HepG2 (cell line): ENCODE results near the gene TSHZ2. TPM values are rescaled to one million over a fixed set of nuclear protein-coding genes. Genes with fewer than 3 reads are reported as not detected.

Experiments used
- ATAC-seq: fragments of 200-7000 bp; cut with Tn5 transposase; 3 replicates; pipeline ENCODE4 v1.9.1; 2020; ENCODE audit warnings: mild to moderate bottlenecking, moderate library complexity
- BruUV-seq: library from RNA; stranded (reverse); fragments of 400-500 nt; replicated peaks from 2 replicates; lab custom pipeline; 2021; lab: Mats Ljungman, UMichigan
- CTCF ChIA-PET: fragments of 300-600 bp; formaldehyde crosslinking; extraction: SDS; loops from one replicate; lab custom pipeline; 2021; ENCODE audit warnings: low total read pairs, inconsistent platforms, low intra/inter-chr PET ratio; lab: Yijun Ruan, JAX
- POLR2A ChIA-PET: fragments of 350-600 bp; sonication (Branson Sonifier 250); formaldehyde crosslinking; loops from one replicate; lab custom pipeline; 2020; ENCODE audit warnings: antibody characterized with exemption, inconsistent platforms; lab: Yijun Ruan, JAX
- DNase-seq: peaks from one replicate; pipeline ENCODE4 v3.0.0-alpha.2; 2015; ENCODE audit warnings: low spot score
- FAIRE-seq: peaks from 3 replicates; lab custom pipeline; 2011; peaks lifted over from hg19 to GRCh38; lab: Jason Lieb, UNC
- H2AFZ ChIP-seq: one replicate; pipeline ENCODE4 v1.6.1; 2011; ENCODE audit warnings: low read length, inconsistent platforms
- H3K27ac ChIP-seq: fragments of 300-600 bp; 3 replicates; pipeline ENCODE4 v1.8.0; 2011; ENCODE audit warnings: mixed run types, mild to moderate bottlenecking, mixed read lengths, low read length, inconsistent platforms; ENCODE audit not compliant: insufficient read depth; ENCODE audit errors: extremely low read length
- H3K27me3 ChIP-seq, 2 experiments: fragments of 200-600 bp in 1 of 2; 2 replicates in 1 of 2; 3 replicates in 1 of 2; pipeline versions ENCODE4 v1.6.0 to v1.8.0; 2011; ENCODE audit warnings: low read length in 2 of 2, mild to moderate bottlenecking in 2 of 2, moderate library complexity in 2 of 2, inconsistent platforms in 1 of 2; ENCODE audit not compliant: insufficient read depth in 2 of 2, control insufficient read depth in 1 of 2
- H3K36me3 ChIP-seq, 2 experiments: fragments of 200-600 bp in 1 of 2; replicated peaks in 1 of 2; 2 replicates in 1 of 2; 3 replicates in 1 of 2; pipeline versions ENCODE4 v1.5.1 to v1.8.0; 2011; ENCODE audit warnings: low read length in 2 of 2, inconsistent platforms in 1 of 2; ENCODE audit not compliant: insufficient read depth in 2 of 2, control insufficient read depth in 1 of 2
- H3K4me1 ChIP-seq: 2 replicates; pipeline ENCODE4 v1.5.1; 2012; ENCODE audit warnings: low read length, inconsistent platforms; ENCODE audit not compliant: insufficient read depth
- H3K4me2 ChIP-seq: 2 replicates; pipeline ENCODE4 v1.6.0; 2011; ENCODE audit warnings: low read depth, low read length, inconsistent platforms
- H3K4me3 ChIP-seq, 3 experiments: fragments of 200-600 bp in 1 of 3; sonication (generic), shearing (Covaris generic) in 1 of 3; replicated peaks in 1 of 3; 2 replicates each; pipeline ENCODE4 v1.5.1; 2011 to 2016; ENCODE audit warnings: low read length in 3 of 3, inconsistent platforms in 2 of 3, low read depth in 2 of 3, mild to moderate bottlenecking in 2 of 3, control low read depth in 1 of 3, mixed read lengths in 1 of 3; ENCODE audit not compliant: insufficient read depth in 1 of 3
- H3K79me2 ChIP-seq: one replicate; pipeline ENCODE4 v1.6.1; 2011; ENCODE audit warnings: low read length, inconsistent platforms; ENCODE audit not compliant: insufficient read depth
- H3K9ac ChIP-seq: 2 replicates; pipeline ENCODE4 v1.6.0; 2011; ENCODE audit warnings: mild to moderate bottlenecking, low read depth, low read length, inconsistent platforms; ENCODE audit not compliant: insufficient read depth
- H3K9me3 ChIP-seq: 2 replicates; pipeline ENCODE4 v1.5.1; 2012; ENCODE audit warnings: mild to moderate bottlenecking, low read length
- H4K20me1 ChIP-seq: 2 replicates; pipeline ENCODE4 v1.6.0; 2011; ENCODE audit warnings: inconsistent platforms, mild to moderate bottlenecking, low read length, moderate library complexity; ENCODE audit not compliant: insufficient read depth
- BORCS8-MEF2B ChIP-seq: sonication (generic); formaldehyde crosslinking; IDR thresholded peaks from 2 replicates; pipeline ENCODE4 v1.8.0; 2022; ENCODE audit warnings: mild to moderate bottlenecking, missing genetic modification reagents
- ETV6 ChIP-seq: sonication (generic); formaldehyde crosslinking; conservative IDR thresholded peaks from 2 replicates; pipeline ENCODE4 v1.4.0; 2020; ENCODE audit warnings: missing genetic modification reagents
- EZH2 ChIP-seq: conservative IDR thresholded peaks from 2 replicates; pipeline ENCODE4 v1.6.1; 2012; ENCODE audit warnings: mild to moderate bottlenecking, low read depth, low read length, moderate library complexity
- HIC2 ChIP-seq: sonication (generic); formaldehyde crosslinking; IDR thresholded peaks from 2 replicates; pipeline ENCODE4 v1.9.0; 2022; ENCODE audit warnings: low read depth, missing genetic modification reagents
- KDM3A ChIP-seq: IDR thresholded peaks from 2 replicates; pipeline ENCODE4 v1.6.1; 2018; ENCODE audit warnings: low read depth, missing compliant biosample characterization
- MTA3 ChIP-seq: sonication (generic); formaldehyde crosslinking; IDR thresholded peaks from 2 replicates; pipeline ENCODE4 v1.4.0; 2020; ENCODE audit warnings: missing genetic modification reagents
- SP5 ChIP-seq: IDR thresholded peaks from 2 replicates; pipeline ENCODE4 v1.6.1; 2016; ENCODE audit warnings: low read depth, borderline replicate concordance
- ZBTB21 ChIP-seq: sonication (generic); formaldehyde crosslinking; IDR thresholded peaks from 2 replicates; pipeline ENCODE4 v1.4.0; 2020; ENCODE audit warnings: missing genetic modification reagents
- ZBTB38 ChIP-seq: sonication (generic); formaldehyde crosslinking; IDR thresholded peaks from 2 replicates; pipeline ENCODE4 v1.5.1; 2020; ENCODE audit warnings: mild to moderate bottlenecking, missing genetic modification reagents
- ZC3H4 ChIP-seq: sonication (generic); formaldehyde crosslinking; IDR thresholded peaks from 2 replicates; pipeline ENCODE4 v1.4.0; 2020; ENCODE audit warnings: missing genetic modification reagents, borderline replicate concordance
- ZNF766 ChIP-seq: sonication (generic); formaldehyde crosslinking; IDR thresholded peaks from 2 replicates; pipeline ENCODE4 v1.5.0; 2020; ENCODE audit warnings: missing genetic modification reagents, borderline replicate concordance
- WGBS: methylation state at CpG from one replicate; pipeline ENCODE4 v1.1.6; 2017; ENCODE audit warnings: low lambda C conversion rate; 5-methylcytosine and 5-hydroxymethylcytosine counted together
- in situ Hi-C: cut with HindIII; loops from 2 replicates; pipeline ENCODE4 v1.10.0; 2017; ENCODE audit warnings: low pct_unique_long_range_greater_than_20kb; ENCODE audit not compliant: extremely low pct_ligation_motif_present
- intact Hi-C: fragments of 100-400 bp; cut with micrococcal nuclease; formaldehyde crosslinking; loops from one replicate; pipeline ENCODE4 v1.10.0; 2022; ENCODE audit not compliant: unreplicated experiment
- polyA plus RNA-seq, 8 experiments: library from polyadenylated mRNA; depleted of rRNA in 3 of 8; stranded (reverse) in 7 of 8; unstranded in 1 of 8; fragments of >200 nt; fragmentation: Illumina TruSeq in 4 of 8; extraction: Trizol in 4 of 8; gene quantifications; 2 replicates each; pipeline versions ENCODE4 v1.2.1 to v1.2.3, GENCODE V29; 2011 to 2016; ENCODE audit warnings: low read depth in 4 of 8, missing spikeins in 1 of 8, mixed read lengths in 1 of 8; ENCODE audit not compliant: insufficient read depth in 1 of 8
- total RNA-seq, 5 experiments: library from RNA; depleted of rRNA; stranded (reverse); fragments of >200 nt; fragmentation: Illumina TruSeq; extraction: Trizol; gene quantifications; 2 replicates each; pipeline ENCODE4 v1.2.3, GENCODE V29; 2016; ENCODE audit warnings: low read depth in 1 of 5

The TSHZ2 gene
- total and polyA plus RNA-seq, 2 of the 13 experiments (the other 11 are each of a cell fraction or from before 2014, with no cell fraction given) = 0.01 TPM; not detected in 1

DNA sequence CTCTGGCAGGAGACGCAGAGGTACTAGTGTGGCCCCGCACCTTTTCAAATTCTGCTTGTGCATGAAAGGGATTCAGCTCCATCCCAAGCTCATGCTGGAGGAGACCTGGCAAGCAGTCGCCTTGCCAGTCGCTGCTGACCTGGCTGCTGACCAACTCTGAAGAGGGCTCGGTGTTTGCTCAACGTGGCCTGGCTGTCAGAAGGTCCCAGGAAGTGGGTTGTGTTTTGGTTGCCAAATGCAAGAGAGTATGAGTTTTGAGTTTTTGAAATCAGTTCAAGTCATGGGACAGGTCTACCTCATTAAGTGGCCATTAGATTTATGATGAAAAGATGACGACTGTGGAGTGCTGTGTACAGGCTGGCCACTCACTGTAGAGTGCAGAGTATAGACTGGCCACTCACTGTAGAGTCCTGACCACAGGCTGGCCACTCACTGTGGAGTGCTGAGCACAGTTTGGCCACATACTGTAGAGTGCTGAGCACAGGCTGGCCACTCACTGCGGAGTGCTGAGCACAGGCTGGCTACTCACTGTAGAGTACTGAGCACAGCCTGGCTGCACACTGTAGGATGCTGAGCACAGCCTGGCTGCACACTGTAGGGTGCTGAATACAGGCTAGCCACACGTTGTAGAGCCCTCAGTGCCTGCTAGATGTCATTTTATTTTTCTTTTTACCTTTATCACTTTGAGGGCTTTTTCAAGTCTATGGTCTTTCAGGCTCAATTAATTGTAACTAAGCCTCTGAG, 427.6 kb downstream of the TSHZ2 start:
- no peaks in the 10 kb centered on the region for H3K27me3 ChIP-seq
- BruUV-seq = no TSS peak
- TF ChIP-seq ZC3H4 (CRISPR knock-in tag) (no peak), MTA3 (CRISPR knock-in tag) (no peak), ZBTB38 (no peak), KDM3A (CRISPR knock-in tag) (no peak), ZNF766 (no peak), SP5 (no peak), ZBTB21 (CRISPR knock-in tag) (no peak), EZH2 (no peak), HIC2 (no peak), BORCS8-MEF2B (CRISPR knock-in tag) (no peak), ETV6 (CRISPR knock-in tag) (no peak)
- FAIRE-seq (no peak), DNase-seq (no peak), ATAC-seq (peak; percentile 75)
- H3K4me1 ChIP-seq = no peaks in the 10 kb centered on the region
- in situ Hi-C loops = no loop called here
- 29% methylated on average over 9 of the region's 9 CpGs for WGBS
- H3K4me3 ChIP-seq = no peak overlapping the region
- POLR2A ChIA-PET = no interaction called here
- no peaks in the 10 kb centered on the region for H4K20me1 ChIP-seq
- H3K79me2 ChIP-seq = no peaks in the 10 kb centered on the region
- no peaks in the 10 kb centered on the region for H3K36me3 ChIP-seq
- H3K4me2 ChIP-seq = no peak overlapping the region
- no peak overlapping the region for H2AFZ ChIP-seq
- CTCF ChIA-PET = no interaction called here
- H3K27ac ChIP-seq = no peak overlapping the region
- intact Hi-C loops = no loop called here
- no peaks in the 10 kb centered on the region for H3K9me3 ChIP-seq
- no peak overlapping the region for H3K9ac ChIP-seq
